NB4 (cell line): ENCODE measurements around the gene DNAH14.
A peak's percentile ranks its signal among the peaks of the same experiment; 100 is the strongest.

Experiments used
- CTCF ChIP-seq: IDR thresholded peaks from one replicate; pipeline ENCODE4 v1.5.1; 2012; ENCODE audit warnings: low read depth, low read length
- MAX ChIP-seq: IDR thresholded peaks from 2 replicates; pipeline ENCODE4 v1.6.1; 2011; ENCODE audit warnings: low read depth, low read length
- MYC ChIP-seq: IDR thresholded peaks from 2 replicates; pipeline ENCODE4 v1.6.1; 2011; ENCODE audit warnings: low read depth, low read length
- POLR2A ChIP-seq: IDR thresholded peaks from 2 replicates; pipeline ENCODE4 v1.6.1; 2011; ENCODE audit warnings: mild to moderate bottlenecking; ENCODE audit not compliant: insufficient read length; ENCODE audit errors: extremely low read depth

- peak; percentile 36 for TF ChIP-seq CTCF
- TF ChIP-seq POLR2A, result no peak
- no peak for TF ChIP-seq MAX
- TF ChIP-seq MYC, result no peak
Observed at GRCh38 chr1:224922404-224923164, 6.9 kb upstream of the DNAH14 start.
